ENCODE measurements around the gene HOXA3. TPM values are rescaled to one million over a fixed set of nuclear protein-coding genes. Genes with fewer than 3 reads are reported as not detected.

Gene HOXA3
- total RNA-seq, 4 donors from 2014 or later, result 10.2 to 16.6 (median 13.8) TPM

DNA sequence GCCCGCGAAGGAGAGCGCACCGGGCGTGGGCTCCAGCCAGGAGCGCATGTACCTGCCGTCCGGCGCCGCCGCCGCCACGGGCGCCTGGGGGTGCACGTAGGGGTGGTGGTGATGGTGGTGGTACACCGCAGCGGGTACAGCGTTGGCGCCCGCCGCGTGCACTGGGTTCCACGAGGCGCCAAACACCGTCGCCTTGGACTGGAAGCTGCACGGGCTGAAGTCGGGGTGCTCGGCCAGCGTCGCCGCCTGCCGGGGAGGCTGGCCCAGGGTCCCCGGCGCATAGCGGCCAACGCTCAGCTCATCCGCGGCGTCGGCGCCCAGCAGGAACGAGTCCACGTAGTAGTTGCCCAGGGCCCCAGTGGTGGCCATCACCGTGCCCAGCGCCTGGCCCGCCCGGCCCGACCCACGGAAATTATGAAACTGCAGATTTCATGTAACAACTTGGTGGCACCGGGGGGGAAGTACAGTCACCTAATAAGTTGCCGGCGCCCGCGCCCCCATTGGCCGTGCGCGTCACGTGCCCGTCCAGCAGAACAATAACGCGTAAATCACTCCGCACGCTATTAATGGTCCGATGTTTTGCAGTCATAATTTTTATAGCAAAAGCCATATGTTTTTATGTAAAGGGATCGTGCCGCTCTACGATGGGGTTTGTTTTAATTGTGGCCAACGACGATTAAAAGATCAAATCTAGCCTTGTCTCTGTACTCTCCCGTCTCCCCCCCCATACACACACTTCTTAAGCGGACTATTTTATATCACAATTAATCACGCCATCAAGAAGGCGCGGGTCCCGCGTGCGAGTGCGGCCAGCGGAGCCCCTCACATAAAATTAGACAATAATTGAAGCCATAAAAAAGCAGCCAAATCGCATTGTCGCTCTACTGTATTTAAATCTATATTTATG, 13.0 kb upstream of the HOXA3 start, which contains the start of gene HOXA9:
HOXA9 (minus strand) TSS at position 449 of the 907 bp plus-strand sequence; CDS start at position 369, 80 bp downstream.
- TF ChIP-seq, protein P1, sequence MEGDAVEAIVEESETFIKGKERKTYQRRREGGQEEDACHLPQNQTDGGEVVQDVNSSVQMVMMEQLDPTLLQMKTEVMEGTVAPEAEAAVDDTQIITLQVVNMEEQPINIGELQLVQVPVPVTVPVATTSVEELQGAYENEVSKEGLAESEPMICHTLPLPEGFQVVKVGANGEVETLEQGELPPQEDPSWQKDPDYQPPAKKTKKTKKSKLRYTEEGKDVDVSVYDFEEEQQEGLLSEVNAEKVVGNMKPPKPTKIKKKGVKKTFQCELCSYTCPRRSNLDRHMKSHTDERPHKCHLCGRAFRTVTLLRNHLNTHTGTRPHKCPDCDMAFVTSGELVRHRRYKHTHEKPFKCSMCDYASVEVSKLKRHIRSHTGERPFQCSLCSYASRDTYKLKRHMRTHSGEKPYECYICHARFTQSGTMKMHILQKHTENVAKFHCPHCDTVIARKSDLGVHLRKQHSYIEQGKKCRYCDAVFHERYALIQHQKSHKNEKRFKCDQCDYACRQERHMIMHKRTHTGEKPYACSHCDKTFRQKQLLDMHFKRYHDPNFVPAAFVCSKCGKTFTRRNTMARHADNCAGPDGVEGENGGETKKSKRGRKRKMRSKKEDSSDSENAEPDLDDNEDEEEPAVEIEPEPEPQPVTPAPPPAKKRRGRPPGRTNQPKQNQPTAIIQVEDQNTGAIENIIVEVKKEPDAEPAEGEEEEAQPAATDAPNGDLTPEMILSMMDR (IDR thresholded peaks at IDR 0.05), result no peak
- no peak for TF ChIP-seq POLR2AphosphoS5 (IDR thresholded peaks at IDR 0.05)
- no peak for TF ChIP-seq POLR2A (IDR thresholded peaks at IDR 0.05; ENCODE audit: low read depth)
- TF ChIP-seq EP300 (IDR thresholded peaks at IDR 0.05), result no peak
- no peak within 1 kb of the TSS for H3K27ac ChIP-seq (replicated peaks in 1 of 4)
- peaks cover 27 to 100% (median 92%) of the 10 kb centered on the region in 4 donors for H3K27me3 ChIP-seq
- peak within 1 kb of the TSS; percentile 21 to 31 (median 25) for H3K4me3 ChIP-seq
- no peak for DNase-seq (ENCODE audit: extremely low spot score)
- peaks cover 25 to 64% (median 55%) of the 10 kb centered on the region in 4 donors for H3K4me1 ChIP-seq
- 7% methylated on average over 37 of the region's 82 CpGs for WGBS
- no peaks in the 10 kb centered on the region for H3K36me3 ChIP-seq
- intact Hi-C loops (cut with DNase I), result no loop called here
- no peaks in the 10 kb centered on the region for H3K9me3 ChIP-seq

DNA sequence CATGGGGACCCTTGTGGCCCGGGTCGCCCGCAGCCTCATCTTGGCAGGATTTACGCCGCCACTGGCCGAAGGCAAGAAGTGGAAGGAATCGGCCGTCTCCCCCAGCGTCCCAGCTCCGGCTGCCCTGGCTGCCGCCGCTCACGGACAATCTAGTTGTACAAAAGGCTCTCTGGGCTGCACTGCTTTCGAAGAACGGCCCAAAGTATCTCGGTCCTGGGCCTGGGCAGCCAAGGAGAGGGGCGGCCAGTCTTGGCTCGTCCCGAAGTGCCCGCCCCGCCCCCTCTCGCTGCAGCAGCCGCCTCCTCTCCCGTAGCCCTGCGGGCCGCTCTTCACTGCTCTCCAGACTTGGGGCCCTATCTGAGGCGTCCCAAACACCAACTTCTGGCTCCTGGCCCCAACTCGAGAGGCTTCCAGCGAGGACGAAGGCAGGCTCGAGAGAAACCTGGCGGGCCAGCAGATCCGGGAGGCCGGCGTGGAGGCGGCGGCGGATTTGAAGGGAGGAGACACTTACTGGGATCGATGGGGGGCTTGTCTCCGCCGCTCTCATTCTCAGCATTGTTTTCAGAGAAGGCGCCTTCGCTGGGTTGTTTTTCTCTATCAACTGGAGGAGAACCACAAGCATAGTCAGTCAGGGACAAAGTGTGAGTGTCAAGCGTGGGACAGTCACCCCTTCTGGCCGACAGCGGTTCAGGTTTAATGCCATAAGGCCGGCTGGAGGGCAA, 12.1 kb upstream of the HOXA3 start:
- H3K27ac ChIP-seq (replicated peaks in 1 of 4), result no peak overlapping the region
- intact Hi-C loops (cut with DNase I), result loop anchor here (5.0 kb wide), 1 partner anchor 797 kb away; no protein-coding TSS in a partner anchor
- DNase-seq (ENCODE audit: extremely low spot score), result no peak
- peaks cover 21 to 62% (median 51%) of the 10 kb centered on the region in 4 donors for H3K4me1 ChIP-seq
- no peaks in the 10 kb centered on the region for H3K36me3 ChIP-seq
- no peaks in the 10 kb centered on the region for H3K9me3 ChIP-seq
- H3K4me3 ChIP-seq, result peak overlapping the region; percentile 21 to 31 (median 25)
- no peak for TF ChIP-seq POLR2AphosphoS5 (IDR thresholded peaks at IDR 0.05)
- peaks cover 18 to 100% (median 91%) of the 10 kb centered on the region in 4 donors for H3K27me3 ChIP-seq
- 15% methylated on average over 36 of the region's 47 CpGs for WGBS

GRCh38 chr7:27164045-27164366, 11.6 kb upstream of the HOXA3 start:
- 45% methylated on average over 12 of the region's 12 CpGs for WGBS
- DNase-seq (ENCODE audit: extremely low spot score), result no peak
- peaks cover 20 to 57% (median 48%) of the 10 kb centered on the region in 4 donors for H3K4me1 ChIP-seq
- H3K27ac ChIP-seq (replicated peaks in 1 of 4), result no peak overlapping the region
- H3K9me3 ChIP-seq, result no peaks in the 10 kb centered on the region
- H3K4me3 ChIP-seq, result peak overlapping the region in 1 of 4 donors; percentile 31
- no peaks in the 10 kb centered on the region for H3K36me3 ChIP-seq
- intact Hi-C loops (cut with DNase I), result loop anchor here (5.0 kb wide), 1 partner anchor 797 kb away; no protein-coding TSS in a partner anchor
- H3K27me3 ChIP-seq, result peaks cover 17 to 100% (median 91%) of the 10 kb centered on the region in 4 donors
- TF ChIP-seq POLR2AphosphoS5 (IDR thresholded peaks at IDR 0.05) (no peak), EP300 (IDR thresholded peaks at IDR 0.05) (no peak), POLR2A (IDR thresholded peaks at IDR 0.05; ENCODE audit: low read depth) (no peak)
- TF ChIP-seq, protein P1 (IDR thresholded peaks at IDR 0.05), result no peak

DNA sequence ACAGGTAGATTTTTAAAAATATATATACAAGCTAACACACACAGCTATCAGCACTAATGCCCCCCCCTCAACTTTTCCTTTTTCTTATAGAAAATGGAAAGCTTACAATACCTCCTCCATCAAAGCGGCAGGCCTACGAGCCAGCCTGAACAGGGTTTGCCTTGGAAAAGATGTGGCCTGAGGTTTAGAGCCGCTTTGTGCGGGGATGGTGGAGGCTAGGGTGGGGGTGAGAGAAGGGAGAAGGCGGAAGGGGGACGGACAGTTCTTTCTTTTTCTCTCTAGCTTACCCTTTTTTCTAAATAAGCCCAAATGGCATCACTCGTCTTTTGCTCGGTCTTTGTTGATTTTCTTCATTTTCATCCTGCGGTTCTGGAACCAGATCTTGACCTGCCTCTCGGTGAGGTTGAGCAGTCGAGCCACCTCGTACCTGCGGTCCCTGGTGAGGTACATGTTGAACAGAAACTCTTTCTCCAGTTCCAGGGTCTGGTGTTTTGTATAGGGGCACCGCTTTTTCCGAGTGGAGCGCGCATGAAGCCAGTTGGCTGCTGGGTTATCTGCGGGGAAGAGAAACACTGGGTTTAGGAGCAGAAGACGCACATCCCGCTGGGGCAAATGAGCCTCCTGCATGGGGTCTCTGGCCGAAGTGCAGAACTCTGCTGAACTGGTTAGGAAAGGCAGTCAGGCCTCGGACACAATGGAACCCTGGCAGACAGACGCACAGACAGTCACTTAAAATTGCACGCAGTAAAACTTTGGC, 11.1 kb upstream of the HOXA3 start:
- 52% methylated on average over 24 of the region's 24 CpGs for WGBS
- Histone ChIP-seq H3K27ac (replicated peaks in 1 of 4) (no peak overlapping the region), H3K9me3 (no peaks in the 10 kb centered on the region), H3K27me3 (peaks cover 17 to 100% (median 91%) of the 10 kb centered on the region in 4 donors), H3K4me1 (peaks cover 20 to 60% (median 49%) of the 10 kb centered on the region in 4 donors), H3K36me3 (no peaks in the 10 kb centered on the region), H3K4me3 (no peak overlapping the region)
- no peak for DNase-seq (ENCODE audit: extremely low spot score)
- intact Hi-C loops (cut with DNase I), result loop anchor here (5.0 kb wide), 1 partner anchor 796 kb away; no protein-coding TSS in a partner anchor
- TF ChIP-seq, protein P1 (IDR thresholded peaks at IDR 0.05), result no peak
- no peak for TF ChIP-seq POLR2AphosphoS5 (IDR thresholded peaks at IDR 0.05)
- no peak for TF ChIP-seq POLR2A (IDR thresholded peaks at IDR 0.05; ENCODE audit: low read depth)
- TF ChIP-seq EP300 (IDR thresholded peaks at IDR 0.05), result no peak

Measured in esophagus muscularis mucosa (tissue), 4 donors.